NCI-H524 treated with DMSO at 0.1 percent for 48 hours (cell line): ENCODE results near the gene TASP1.
"Not testable (repeated sequence)": the region's sequence is repeated elsewhere in the genome, so short reads cannot be mapped to it uniquely, and the experiment has no call there.

Experiments
- DNase-seq: peaks from one replicate; lab custom pipeline; 2025; lab: John Stamatoyannopoulos, UW

TASP1 gene

GRCh38 chr20:13492001-13492481, 146.7 kb downstream of the TASP1 start:
- DNase-seq = no peak

- DNase-seq = no peak
Measured at GRCh38 chr20:13487202-13487601, 151.5 kb downstream of the TASP1 start.

DNA sequence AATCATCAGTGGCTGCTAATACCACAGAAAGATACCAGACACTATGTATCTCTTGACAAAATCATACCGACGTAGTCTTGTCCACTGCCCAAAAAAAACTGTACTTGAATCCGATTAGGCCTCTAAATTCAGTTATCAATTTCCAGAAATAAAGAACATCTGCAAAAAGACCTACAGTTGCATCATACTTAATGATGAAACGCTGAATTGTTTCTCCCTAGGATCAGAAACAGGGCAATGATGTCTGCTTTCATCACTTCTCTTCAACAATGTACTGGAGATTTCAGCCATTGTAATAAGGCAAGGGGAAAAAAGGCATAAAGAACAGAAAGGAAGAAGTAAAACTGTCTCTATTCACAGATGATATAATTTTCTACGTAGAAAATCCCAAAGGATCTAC, 152.0 kb downstream of the TASP1 start:
- no peak for DNase-seq

- DNase-seq = no peak
Measured at GRCh38 chr20:13485576-13485975, 153.2 kb downstream of the TASP1 start.

GRCh38 chr20:13485019-13485418, 153.7 kb downstream of the TASP1 start:
- DNase-seq = not testable (repeated sequence)

- DNase-seq = not testable (repeated sequence)
Measured at GRCh38 chr20:13483472-13483871, 155.3 kb downstream of the TASP1 start.

DNA sequence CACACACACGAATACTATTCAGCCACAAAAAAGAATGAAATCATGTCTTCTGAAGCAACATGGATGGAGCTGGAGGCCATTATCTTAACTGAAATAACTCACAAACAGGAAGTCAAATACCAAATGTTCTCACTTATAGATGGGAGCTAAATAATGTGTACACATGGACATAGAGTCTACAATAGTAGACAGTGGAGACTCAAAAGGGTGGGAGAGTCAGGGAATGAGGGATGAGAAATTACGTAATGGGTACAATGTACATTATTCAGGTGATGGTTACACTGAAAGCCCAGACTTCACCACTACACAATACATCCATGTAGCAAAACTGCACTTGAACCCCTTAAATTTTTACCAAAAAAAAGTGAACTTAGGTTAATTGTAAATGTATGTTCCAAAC, 160.4 kb downstream of the TASP1 start:
- no peak for DNase-seq

- DNase-seq = no peak
Measured at GRCh38 chr20:13474467-13474866, 164.3 kb downstream of the TASP1 start.

GRCh38 chr20:13469262-13469661, 169.5 kb downstream of the TASP1 start:
- no peak for DNase-seq

- DNase-seq = no peak
Measured at GRCh38 chr20:13468166-13468565, 170.6 kb downstream of the TASP1 start.

DNA sequence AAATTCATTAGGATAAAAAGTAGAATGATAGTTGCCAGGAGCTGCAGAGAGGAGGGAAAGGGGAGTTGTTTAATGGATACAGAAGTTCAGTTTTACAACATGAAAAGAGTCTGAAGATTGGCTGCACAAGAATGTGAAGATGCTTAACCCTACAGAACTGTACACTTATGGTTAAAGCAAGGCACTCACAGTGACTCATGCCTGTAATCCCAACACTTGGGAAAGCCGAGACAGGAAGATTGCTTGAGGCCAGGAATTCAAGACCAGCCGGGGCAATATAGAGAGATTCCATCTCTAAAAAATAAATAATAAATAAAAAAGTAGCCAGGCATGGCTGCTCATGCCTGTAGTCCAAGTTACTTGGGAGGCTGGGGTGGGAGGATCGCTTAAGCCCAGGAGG, 174.0 kb downstream of the TASP1 start:
- no peak for DNase-seq

- no peak for DNase-seq
Measured at GRCh38 chr20:13461849-13462458, 176.8 kb downstream of the TASP1 start.

GRCh38 chr20:13458860-13459451, 179.8 kb downstream of the TASP1 start:
- no peak for DNase-seq

GRCh38 chr20:13457487-13457886, 181.2 kb downstream of the TASP1 start:
- DNase-seq = no peak

- DNase-seq = no peak
Measured at GRCh38 chr20:13455713-13456112, 183.0 kb downstream of the TASP1 start.

- DNase-seq = no peak
Measured at GRCh38 chr20:13453367-13453766, 185.4 kb downstream of the TASP1 start.

GRCh38 chr20:13452470-13453124, 186.1 kb downstream of the TASP1 start:
- DNase-seq = no peak

- DNase-seq = no peak
Measured at GRCh38 chr20:13449868-13450434, 188.8 kb downstream of the TASP1 start.

- DNase-seq = no peak
Measured at GRCh38 chr20:13447385-13448180, 191.1 kb downstream of the TASP1 start.

DNA sequence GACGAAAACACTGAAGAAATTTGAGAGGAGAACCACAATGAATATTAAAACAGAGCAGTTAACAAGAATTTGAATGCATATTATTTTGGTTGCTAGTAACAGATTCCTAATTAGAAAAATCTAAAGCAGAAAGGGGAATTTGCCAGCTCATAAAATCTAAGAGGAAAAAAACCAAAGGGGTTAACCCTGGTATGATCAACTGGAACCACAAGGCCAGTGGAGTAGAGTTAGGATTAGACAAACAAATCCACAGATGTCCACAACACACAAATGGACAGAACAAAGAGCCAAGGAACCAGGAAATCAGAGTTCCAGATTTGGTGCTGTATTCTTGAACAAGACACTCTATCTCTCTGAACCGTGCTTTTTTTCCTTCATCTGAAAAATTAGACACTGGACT, 195.0 kb downstream of the TASP1 start:
- no peak for DNase-seq

GRCh38 chr20:13442986-13443385, 195.7 kb downstream of the TASP1 start:
- peak; percentile 78 for DNase-seq

DNA sequence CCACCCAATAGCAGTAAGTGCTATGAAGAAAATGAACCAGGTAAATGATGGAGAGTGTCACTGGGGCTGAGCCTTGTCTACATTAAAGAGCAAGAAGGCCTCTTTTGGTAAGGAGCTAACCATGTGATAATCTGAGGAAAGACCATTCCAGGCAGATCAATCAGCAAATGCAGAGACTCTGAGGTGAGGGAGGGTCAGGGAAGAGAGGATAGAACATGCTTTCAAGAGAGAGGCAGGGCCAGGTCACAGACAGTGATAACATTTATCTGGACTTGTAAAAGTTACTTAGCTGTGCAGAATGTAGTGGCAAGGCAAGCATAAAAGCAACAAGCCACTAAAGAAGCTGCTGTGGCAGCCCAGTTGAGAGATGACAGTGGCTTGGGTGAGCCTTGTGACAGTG, 197.3 kb downstream of the TASP1 start:
- no peak for DNase-seq
